Neural cell (in vitro differentiated cells): ENCODE measurements around the gene NRP2. TPM values are rescaled to one million over a fixed set of nuclear protein-coding genes. Genes with fewer than 3 reads are reported as not detected.

ENCODE experiments used
- H2AFZ ChIP-seq: fragments of 200-600, 300-800 bp; sonication (generic), shearing (Covaris generic); 2 replicates; pipeline ENCODE4 v1.6.0; 2014; ENCODE audit warnings: low read depth, mild to moderate bottlenecking, antibody characterized with exemption, low read length, moderate library complexity
- H3F3A ChIP-seq: fragments of 200-600 bp; shearing (Covaris generic); 2 replicates; pipeline ENCODE4 v1.6.1; 2016; ENCODE audit warnings: mild to moderate bottlenecking, moderate library complexity, mixed read lengths, antibody characterized with exemption, low read length; ENCODE audit not compliant: insufficient read depth, poor library complexity, severe bottlenecking
- H3K27ac ChIP-seq: fragments of 200-600, 300-800 bp; sonication (generic), shearing (Covaris generic); 2 replicates; pipeline ENCODE4 v1.5.1; 2014; ENCODE audit warnings: mild to moderate bottlenecking, low read length, moderate library complexity
- H3K27me3 ChIP-seq: fragments of 300-800, 200-600 bp; sonication (generic), shearing (Covaris generic); 2 replicates; pipeline ENCODE4 v1.6.0; 2014; ENCODE audit warnings: mild to moderate bottlenecking, low read depth, low read length, moderate library complexity; ENCODE audit not compliant: insufficient read depth
- H3K36me3 ChIP-seq: fragments of 300-800, 200-600 bp; sonication (generic), shearing (Covaris generic); 2 replicates; pipeline ENCODE4 v1.5.1; 2014; ENCODE audit warnings: mild to moderate bottlenecking, antibody characterized with exemption, low read length, moderate library complexity; ENCODE audit not compliant: insufficient read depth
- H3K4me2 ChIP-seq: fragments of 300-800, 200-600 bp; sonication (generic), shearing (Covaris generic); 2 replicates; pipeline ENCODE4 v1.6.0; 2014; ENCODE audit warnings: mild to moderate bottlenecking, low read length
- H3K4me3 ChIP-seq: fragments of 300-800, 200-600 bp; sonication (generic), shearing (Covaris generic); 2 replicates; pipeline ENCODE4 v1.5.1; 2014; ENCODE audit warnings: mild to moderate bottlenecking, low read length, moderate library complexity
- H3K79me2 ChIP-seq: fragments of 200-600 bp; shearing (Covaris generic); replicated peaks from 2 replicates; pipeline ENCODE4 v1.6.0; 2014; ENCODE audit warnings: mild to moderate bottlenecking, low read length, moderate library complexity; ENCODE audit not compliant: insufficient read depth
- H3K9ac ChIP-seq: fragments of 300-800, 200-600 bp; sonication (generic), shearing (Covaris generic); 2 replicates; pipeline ENCODE4 v1.6.1; 2016; ENCODE audit warnings: mild to moderate bottlenecking, low read length, mixed read lengths
- H3K9me2 ChIP-seq: fragments of 200-600 bp; shearing (Covaris generic); 2 replicates; pipeline ENCODE4 v1.6.1; 2016; ENCODE audit warnings: mild to moderate bottlenecking, low read length, mixed read lengths; ENCODE audit not compliant: insufficient read depth
- H3K9me3 ChIP-seq: fragments of 200-600, 300-800 bp; sonication (generic), shearing (Covaris generic); 2 replicates; pipeline ENCODE4 v1.6.1; 2016; ENCODE audit warnings: mild to moderate bottlenecking, mixed run types, low read length, moderate library complexity, mixed read lengths
- H4K20me1 ChIP-seq: fragments of 200-600 bp; shearing (Covaris generic); 2 replicates; pipeline ENCODE4 v1.6.1; 2016; ENCODE audit warnings: mild to moderate bottlenecking, mixed run types; ENCODE audit not compliant: insufficient read depth
- CTCF ChIP-seq: fragments of 450-650 bp; IDR thresholded peaks from 2 replicates; pipeline ENCODE4 v1.5.1; 2014; ENCODE audit warnings: antibody characterized with exemption, mild to moderate bottlenecking, moderate library complexity; ENCODE audit not compliant: poor library complexity, severe bottlenecking
- EP300 ChIP-seq: fragments of 450-650 bp; conservative IDR thresholded peaks from 2 replicates; pipeline ENCODE4 v1.6.1; 2014; ENCODE audit warnings: antibody characterized with exemption, mild to moderate bottlenecking, moderate library complexity; ENCODE audit not compliant: poor library complexity, severe bottlenecking
- EZH2 ChIP-seq: fragments of 200-600, 300-800 bp; shearing (Covaris generic), sonication (generic); IDR thresholded peaks from 2 replicates; pipeline ENCODE4 v1.6.1; 2014; ENCODE audit warnings: antibody characterized with exemption, low read length, borderline replicate concordance, mild to moderate bottlenecking; ENCODE audit not compliant: insufficient read depth, poor library complexity, severe bottlenecking
- MXI1 ChIP-seq: fragments of 450-650 bp; conservative IDR thresholded peaks from 2 replicates; pipeline ENCODE4 v1.6.1; 2014; ENCODE audit warnings: antibody characterized with exemption, mild to moderate bottlenecking; ENCODE audit not compliant: poor library complexity, severe bottlenecking
- POLR2AphosphoS5 ChIP-seq: IDR thresholded peaks from 2 replicates; pipeline ENCODE4 v1.6.1; 2012
- RAD21 ChIP-seq: fragments of 450-650 bp; conservative IDR thresholded peaks from 2 replicates; pipeline ENCODE4 v1.6.1; 2014; ENCODE audit warnings: antibody characterized with exemption, mild to moderate bottlenecking, moderate library complexity
- REST ChIP-seq: IDR thresholded peaks from 2 replicates; pipeline ENCODE4 v1.6.1; 2012; ENCODE audit warnings: borderline replicate concordance
- SMC3 ChIP-seq: fragments of 450-650 bp; conservative IDR thresholded peaks from 2 replicates; pipeline ENCODE4 v1.6.1; 2014; ENCODE audit warnings: antibody characterized with exemption, mild to moderate bottlenecking, moderate library complexity; ENCODE audit not compliant: poor library complexity
- TAF1 ChIP-seq: IDR thresholded peaks from 2 replicates; pipeline ENCODE4 v1.6.1; 2012; ENCODE audit warnings: low read depth
- polyA plus RNA-seq: library from polyadenylated mRNA; depleted of rRNA; stranded (reverse); fragments of >200 nt; gene quantifications from 2 replicates; pipeline ENCODE4 v1.2.3, GENCODE V29; 2014

The NRP2 gene
- polyA plus RNA-seq, 1 donor from 2014 or later = 30.2 TPM

GRCh38 chr2:205780645-205781044, 98.3 kb downstream of the NRP2 start:
- no peak overlapping the region for H2AFZ ChIP-seq
- H3K9ac ChIP-seq = no peak overlapping the region
- no peak overlapping the region for H3K4me2 ChIP-seq
- no peak overlapping the region for H3K4me3 ChIP-seq
- H3K27me3 ChIP-seq = no peaks in the 10 kb centered on the region
- TF ChIP-seq POLR2AphosphoS5 (no peak), RAD21 (no peak), EZH2 (no peak), REST (no peak), CTCF (no peak), SMC3 (no peak), TAF1 (no peak), EP300 (no peak), MXI1 (no peak)
- no peaks in the 10 kb centered on the region for H3K36me3 ChIP-seq
- no peak overlapping the region for H3K27ac ChIP-seq
- no peaks in the 10 kb centered on the region for H4K20me1 ChIP-seq
- H3K9me3 ChIP-seq = no peaks in the 10 kb centered on the region
- no peaks in the 10 kb centered on the region for H3K79me2 ChIP-seq
- no peaks in the 10 kb centered on the region for H3K9me2 ChIP-seq
- H3F3A ChIP-seq = no peaks in the 10 kb centered on the region

- Histone ChIP-seq H3K9me3 (no peaks in the 10 kb centered on the region), H4K20me1 (no peaks in the 10 kb centered on the region), H3F3A (no peaks in the 10 kb centered on the region), H3K27ac (no peak overlapping the region), H3K9ac (no peak overlapping the region), H3K27me3 (no peaks in the 10 kb centered on the region), H3K4me3 (no peak overlapping the region), H3K9me2 (no peaks in the 10 kb centered on the region), H3K4me2 (no peak overlapping the region), H3K36me3 (no peaks in the 10 kb centered on the region), H2AFZ (no peak overlapping the region), H3K79me2 (no peaks in the 10 kb centered on the region)
- no peak for TF ChIP-seq TAF1
- TF ChIP-seq RAD21 = no peak
- TF ChIP-seq CTCF = no peak
- TF ChIP-seq SMC3 = no peak
- no peak for TF ChIP-seq EP300
- no peak for TF ChIP-seq REST
- TF ChIP-seq POLR2AphosphoS5 = no peak
- no peak for TF ChIP-seq EZH2
- TF ChIP-seq MXI1 = no peak
Measured at GRCh38 chr2:205781244-205781931, 99.1 kb downstream of the NRP2 start.
